Effector memory CD8-positive, alpha-beta T cell (primary cell): ENCODE data around the gene SND1.

ENCODE experiments used
- ATAC-seq: fragments of 150-1000 bp; cut with Tn5 transposase; replicated peaks from 2 replicates; pipeline ENCODE4 v1.10.0; 2021; ENCODE audit warnings: mild to moderate bottlenecking, moderate library complexity
- DNase-seq, 3 experiments: peaks; one replicate each; pipeline ENCODE4 v3.0.0; 2021
- H3K27ac Mint-ChIP-seq, 2 donors: one replicate each; pipeline ENCODE4 v1.8.0; 2022; ENCODE audit warnings: mild to moderate bottlenecking in 2 of 2, mixed read lengths in 2 of 2, moderate library complexity in 2 of 2
- H3K27me3 Mint-ChIP-seq, 2 donors: one replicate each; pipeline ENCODE4 v1.8.0; 2022; ENCODE audit warnings: mixed read lengths in 2 of 2
- H3K36me3 Mint-ChIP-seq: one replicate; pipeline ENCODE4 v1.8.0; 2022; ENCODE audit warnings: mild to moderate bottlenecking, moderate library complexity, mixed read lengths; ENCODE audit not compliant: insufficient read depth
- H3K4me1 Mint-ChIP-seq, 2 donors: one replicate each; pipeline ENCODE4 v1.8.0; 2022; ENCODE audit warnings: low read depth in 2 of 2, mixed read lengths in 2 of 2
- H3K4me3 Mint-ChIP-seq, 2 donors: one replicate each; pipeline ENCODE4 v1.8.0; 2022; ENCODE audit warnings: mild to moderate bottlenecking in 2 of 2, mixed read lengths in 2 of 2, moderate library complexity in 2 of 2
- H3K9me3 Mint-ChIP-seq, 2 donors: one replicate each; pipeline ENCODE4 v1.8.0; 2022; ENCODE audit warnings: mixed read lengths in 2 of 2

Gene SND1

GRCh38 chr7:127933146-127933545 is 281.2 kb downstream of the SND1 start:
- Mint-ChIP-seq H3K9me3 (no peaks in the 10 kb centered on the region), H3K27me3 (no peaks in the 10 kb centered on the region), H3K36me3 (peaks cover 26% of the 10 kb centered on the region), H3K4me3 (no peak overlapping the region), H3K4me1 (peaks cover 3 to 13% of the 10 kb centered on the region in 2 donors), H3K27ac (no peak overlapping the region)
- DNase-seq (no peak), ATAC-seq (no peak)

DNA sequence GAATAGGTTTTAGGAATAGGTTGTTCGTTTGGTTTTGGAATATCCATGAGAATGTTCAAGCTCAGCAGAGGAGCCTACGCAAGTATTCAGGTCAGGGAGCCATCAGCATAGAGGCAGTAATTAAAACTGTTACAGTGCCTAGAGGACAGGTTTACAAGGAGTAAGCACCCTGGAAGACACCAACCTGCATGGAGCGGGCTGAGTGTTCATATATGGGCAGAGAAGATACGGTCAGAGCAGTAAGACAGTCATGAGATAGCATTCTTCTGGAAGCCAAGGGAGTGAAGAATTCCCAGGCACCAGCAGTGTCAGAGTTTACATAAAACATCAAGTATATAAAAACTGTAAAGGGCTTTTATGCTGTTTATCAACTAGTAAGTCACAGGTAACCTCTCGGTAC is 282.7 kb downstream of the SND1 start:
- Mint-ChIP-seq H3K27ac (peak overlapping the region in 1 of 2 donors; percentile 30), H3K4me3 (no peak overlapping the region), H3K36me3 (peaks cover 20% of the 10 kb centered on the region), H3K4me1 (peaks cover 3 to 13% of the 10 kb centered on the region in 2 donors), H3K9me3 (no peaks in the 10 kb centered on the region), H3K27me3 (no peaks in the 10 kb centered on the region)
- no peak for ATAC-seq
- no peak for DNase-seq

- H3K36me3 Mint-ChIP-seq: peaks cover 15% of the 10 kb centered on the region
- no peaks in the 10 kb centered on the region for H3K9me3 Mint-ChIP-seq
- no peak for DNase-seq
- no peak overlapping the region for H3K27ac Mint-ChIP-seq
- H3K4me1 Mint-ChIP-seq: peaks cover 3 to 13% of the 10 kb centered on the region in 2 donors
- H3K4me3 Mint-ChIP-seq: no peak overlapping the region
- no peak for ATAC-seq
- H3K27me3 Mint-ChIP-seq: no peaks in the 10 kb centered on the region
Observed at GRCh38 chr7:127935847-127936376, 283.9 kb downstream of the SND1 start.

GRCh38 chr7:127937066-127937680 is 285.2 kb downstream of the SND1 start:
- no peak overlapping the region for H3K4me3 Mint-ChIP-seq
- no peak for DNase-seq
- H3K27me3 Mint-ChIP-seq: no peaks in the 10 kb centered on the region
- H3K4me1 Mint-ChIP-seq: peaks cover 5 to 20% of the 10 kb centered on the region in 2 donors
- ATAC-seq: no peak
- H3K36me3 Mint-ChIP-seq: peaks cover 12% of the 10 kb centered on the region
- H3K9me3 Mint-ChIP-seq: no peaks in the 10 kb centered on the region
- no peak overlapping the region for H3K27ac Mint-ChIP-seq

- ATAC-seq (no peak), DNase-seq (no peak)
- H3K27ac Mint-ChIP-seq: peak overlapping the region in 1 of 2 donors; percentile 47
- no peak overlapping the region for H3K4me3 Mint-ChIP-seq
- no peaks in the 10 kb centered on the region for H3K27me3 Mint-ChIP-seq
- H3K9me3 Mint-ChIP-seq: no peaks in the 10 kb centered on the region
- peaks cover 5 to 20% of the 10 kb centered on the region in 2 donors for H3K4me1 Mint-ChIP-seq
- H3K36me3 Mint-ChIP-seq: peaks cover 15% of the 10 kb centered on the region
Observed at GRCh38 chr7:127938588-127938987, 286.6 kb downstream of the SND1 start.

DNA sequence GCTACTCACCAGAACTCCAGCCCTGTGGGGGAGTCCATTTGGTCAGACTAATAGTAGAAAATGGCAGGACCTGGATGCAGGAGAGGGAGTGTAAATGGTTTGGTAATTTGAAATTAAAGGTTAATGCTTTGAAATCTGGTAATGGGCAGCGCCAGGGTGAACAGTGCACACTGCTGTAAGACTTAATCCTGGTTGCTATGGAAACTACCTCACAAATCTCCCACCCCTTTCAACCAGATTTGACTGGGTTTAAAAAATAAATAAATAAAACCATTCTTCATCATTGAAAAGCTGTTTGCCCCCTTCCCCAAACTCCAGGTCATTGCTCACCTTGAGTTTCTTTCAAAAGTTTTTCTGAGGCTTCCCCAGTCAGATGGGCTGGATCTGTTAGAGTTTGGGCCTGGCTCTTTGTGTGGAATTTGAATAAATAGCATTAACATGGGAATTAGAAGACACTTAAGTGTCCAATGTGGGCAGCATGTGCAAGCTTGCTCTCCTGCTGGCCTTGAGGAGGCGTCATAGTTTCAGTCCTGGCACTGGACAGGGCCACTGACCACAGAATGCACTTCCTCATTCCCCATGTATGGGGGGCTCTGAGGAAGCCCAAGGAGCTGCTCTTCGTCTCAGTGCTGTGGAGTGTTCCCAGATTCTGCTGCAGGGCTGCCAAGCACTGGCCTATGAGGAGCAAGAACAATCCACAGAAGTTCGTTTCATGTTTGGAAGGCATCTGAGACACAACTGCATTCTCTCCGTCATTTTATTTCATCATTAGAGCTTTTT is 288.6 kb downstream of the SND1 start:
- H3K27ac Mint-ChIP-seq: no peak overlapping the region
- H3K4me1 Mint-ChIP-seq: peaks cover 5 to 7% of the 10 kb centered on the region in 2 donors
- ATAC-seq (no peak), DNase-seq (no peak)
- H3K27me3 Mint-ChIP-seq: no peaks in the 10 kb centered on the region
- H3K9me3 Mint-ChIP-seq: no peaks in the 10 kb centered on the region
- peaks cover 11% of the 10 kb centered on the region for H3K36me3 Mint-ChIP-seq
- H3K4me3 Mint-ChIP-seq: no peak overlapping the region

DNA sequence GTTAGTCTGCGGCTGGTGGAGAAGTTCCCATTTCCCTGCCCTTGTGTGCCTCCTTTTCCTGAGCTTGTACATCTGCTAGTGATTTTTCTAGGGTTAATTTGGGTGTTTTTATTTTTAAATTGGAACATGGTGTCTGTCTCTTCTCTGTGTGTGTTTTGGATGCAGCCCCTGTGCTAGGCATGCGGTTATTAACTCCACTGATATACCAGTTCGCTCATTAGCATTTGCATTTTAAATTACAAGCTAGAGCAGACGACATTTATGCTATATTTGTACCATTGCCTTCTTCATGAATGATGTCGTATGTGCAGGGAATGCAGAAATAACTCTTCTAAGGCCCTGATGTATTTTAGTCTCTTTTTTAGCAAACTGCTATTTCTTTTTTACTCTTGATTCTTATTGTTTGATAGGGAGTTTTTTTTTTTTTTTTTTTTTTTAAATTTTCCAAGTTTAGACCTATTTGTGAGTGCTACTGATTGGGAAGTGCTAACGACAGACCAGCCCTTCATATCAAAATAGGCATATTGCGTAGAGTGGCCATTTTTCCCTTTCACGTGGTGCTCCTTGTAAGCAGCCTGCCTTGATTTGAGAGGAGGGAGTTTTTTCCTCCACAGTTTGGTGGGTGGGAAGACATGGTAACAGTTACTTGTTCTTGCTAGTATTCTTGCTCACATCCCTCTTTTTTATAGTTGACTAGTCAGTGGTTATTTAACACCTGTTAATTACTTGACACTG is 289.6 kb downstream of the SND1 start:
- Mint-ChIP-seq H3K4me1 (peaks cover 5 to 7% of the 10 kb centered on the region in 2 donors), H3K9me3 (no peaks in the 10 kb centered on the region), H3K27me3 (no peaks in the 10 kb centered on the region), H3K36me3 (peaks cover 11% of the 10 kb centered on the region), H3K27ac (no peak overlapping the region), H3K4me3 (no peak overlapping the region)
- DNase-seq (no peak), ATAC-seq (no peak)

DNA sequence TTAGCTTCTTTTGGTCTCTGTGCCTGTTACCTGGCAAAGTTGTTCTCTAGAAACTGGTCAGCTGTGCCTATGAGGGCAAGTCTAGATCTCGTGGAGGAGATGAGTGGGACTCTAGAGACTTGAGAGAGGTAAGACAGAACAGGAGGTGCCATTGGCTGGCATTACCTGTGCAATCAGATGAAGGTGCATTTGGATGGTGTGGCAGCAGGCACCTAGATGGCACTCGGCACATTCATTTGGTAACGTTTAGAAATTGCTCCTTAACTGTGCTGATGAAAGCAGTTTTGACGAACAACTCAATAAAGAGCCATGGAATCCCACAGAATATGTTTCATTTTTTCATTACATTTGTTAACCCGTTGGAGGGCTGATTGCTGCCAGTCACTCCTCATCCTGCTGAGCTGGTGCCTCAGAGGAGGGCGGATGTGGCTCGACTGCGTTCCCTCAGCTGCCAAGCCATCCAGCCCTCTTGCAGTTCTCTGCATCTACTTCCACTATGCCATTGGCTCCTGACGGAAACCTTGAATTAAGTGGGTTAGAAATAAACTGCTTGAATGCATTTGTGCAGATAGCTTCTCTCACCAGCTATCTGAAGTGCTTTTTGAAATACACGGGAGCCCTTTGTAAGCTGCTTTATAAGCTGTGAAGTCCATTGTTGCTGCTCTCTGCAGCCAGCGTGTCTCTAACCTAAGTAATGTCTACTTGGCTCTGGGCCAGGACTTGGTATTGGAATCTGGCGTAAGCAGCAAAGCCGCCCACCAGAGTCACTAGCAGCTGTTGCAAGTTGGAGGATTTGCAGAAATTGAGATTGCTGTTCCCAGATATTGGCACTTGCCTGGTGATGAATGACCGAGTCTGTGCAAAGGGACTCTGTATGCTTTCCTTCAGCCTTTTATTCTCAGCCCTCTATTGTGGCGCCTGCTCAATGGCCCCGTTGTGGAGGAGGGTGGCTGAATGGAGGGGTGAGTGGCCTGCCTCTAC is 291.8 kb downstream of the SND1 start:
- H3K27me3 Mint-ChIP-seq: no peaks in the 10 kb centered on the region
- H3K36me3 Mint-ChIP-seq: peaks cover 7% of the 10 kb centered on the region
- peaks cover 5 to 7% of the 10 kb centered on the region in 2 donors for H3K4me1 Mint-ChIP-seq
- no peaks in the 10 kb centered on the region for H3K9me3 Mint-ChIP-seq
- H3K4me3 Mint-ChIP-seq: no peak overlapping the region
- DNase-seq (no peak), ATAC-seq (no peak)
- H3K27ac Mint-ChIP-seq: no peak overlapping the region

DNA sequence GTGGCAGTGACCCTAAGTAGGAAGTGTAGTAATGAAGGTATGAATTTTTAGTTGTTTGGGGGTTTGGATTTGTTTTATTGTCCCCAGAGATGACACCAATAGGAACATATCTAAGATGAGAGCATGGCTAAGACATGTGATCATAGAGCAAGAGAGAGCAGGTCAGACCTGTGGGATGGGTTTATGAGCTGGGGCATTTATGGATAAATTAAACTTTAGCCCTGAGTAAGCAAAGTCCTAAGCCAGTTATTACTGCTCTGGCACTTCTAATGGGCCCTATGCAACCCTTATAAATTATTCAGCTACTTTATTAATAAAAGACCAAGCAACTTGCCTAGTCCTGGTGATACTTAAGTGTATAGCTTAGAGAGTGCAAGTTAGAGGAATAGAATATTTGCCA is 294.1 kb downstream of the SND1 start:
- peaks cover 6% of the 10 kb centered on the region in 2 donors for H3K4me1 Mint-ChIP-seq
- no peaks in the 10 kb centered on the region for H3K9me3 Mint-ChIP-seq
- H3K36me3 Mint-ChIP-seq: peaks cover 3% of the 10 kb centered on the region
- DNase-seq (no peak), ATAC-seq (no peak)
- no peak overlapping the region for H3K4me3 Mint-ChIP-seq
- H3K27ac Mint-ChIP-seq: no peak overlapping the region
- no peaks in the 10 kb centered on the region for H3K27me3 Mint-ChIP-seq

DNA sequence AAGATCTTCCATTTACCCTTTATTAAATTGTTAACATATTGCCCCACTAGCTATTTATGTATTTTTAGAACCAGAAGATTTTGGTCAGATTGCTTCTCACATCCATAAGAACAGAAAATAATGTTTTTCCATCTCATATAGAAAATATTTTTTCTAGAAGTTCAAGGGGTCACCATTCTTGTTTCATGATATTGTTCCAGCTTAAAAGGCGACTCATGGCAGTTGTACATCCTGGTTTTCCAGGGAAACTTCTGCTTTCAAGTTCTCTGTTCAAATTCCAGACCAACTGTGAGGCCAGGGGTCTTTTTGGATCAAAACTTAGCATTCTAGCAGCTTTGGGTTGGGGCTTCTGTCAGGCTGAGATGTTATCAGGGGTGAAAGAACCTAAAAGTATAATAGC is 294.9 kb downstream of the SND1 start:
- H3K27me3 Mint-ChIP-seq: no peaks in the 10 kb centered on the region
- H3K36me3 Mint-ChIP-seq: peaks cover 3% of the 10 kb centered on the region
- peaks cover 0 to 5% of the 10 kb centered on the region in 2 donors for H3K4me1 Mint-ChIP-seq
- no peak overlapping the region for H3K4me3 Mint-ChIP-seq
- DNase-seq: no peak
- H3K9me3 Mint-ChIP-seq: no peaks in the 10 kb centered on the region
- ATAC-seq: no peak
- no peak overlapping the region for H3K27ac Mint-ChIP-seq

DNA sequence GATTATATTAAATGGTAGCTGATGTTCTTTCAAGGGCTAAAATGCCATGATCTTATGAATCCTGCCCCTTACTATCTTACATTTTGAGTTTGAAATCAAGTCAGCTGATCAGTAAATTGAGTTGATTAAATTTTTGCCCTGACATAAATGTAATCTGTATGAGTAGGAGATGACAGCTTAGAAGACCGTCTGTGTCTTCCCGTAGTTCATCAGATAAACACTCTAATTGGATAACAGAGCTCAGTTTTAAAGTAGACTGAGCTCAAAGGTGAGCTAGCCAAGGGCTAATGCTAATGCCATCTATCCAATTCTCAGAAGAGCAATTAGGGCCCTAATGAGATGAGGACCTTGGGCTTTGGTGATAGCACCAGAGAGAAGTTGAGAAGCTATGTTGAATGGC is 296.3 kb downstream of the SND1 start:
- peak overlapping the region in 1 of 2 donors; percentile 26 for H3K27ac Mint-ChIP-seq
- DNase-seq: no peak
- no peaks in the 10 kb centered on the region for H3K27me3 Mint-ChIP-seq

GRCh38 chr7:127948930-127949329 is 296.9 kb downstream of the SND1 start:
- ATAC-seq (no peak), DNase-seq (no peak)
- Mint-ChIP-seq H3K9me3 (no peaks in the 10 kb centered on the region), H3K4me3 (no peak overlapping the region), H3K27ac (no peak overlapping the region), H3K4me1 (peaks cover 0 to 5% of the 10 kb centered on the region in 2 donors), H3K36me3 (no peaks in the 10 kb centered on the region), H3K27me3 (no peaks in the 10 kb centered on the region)

More for the DNA sequence above, 296.3 kb downstream of the SND1 start:
- peaks cover 0 to 5% of the 10 kb centered on the region in 2 donors for H3K4me1 Mint-ChIP-seq
- H3K4me3 Mint-ChIP-seq: no peak overlapping the region
- no peaks in the 10 kb centered on the region for H3K9me3 Mint-ChIP-seq
- no peaks in the 10 kb centered on the region for H3K36me3 Mint-ChIP-seq
- ATAC-seq: no peak
